ENCODE measurements around the gene KCNMB2. TPM values are rescaled to one million over a fixed set of nuclear protein-coding genes. Genes with fewer than 3 reads are reported as not detected.
A peak's percentile ranks its signal among the peaks of the same experiment; 100 is the strongest.

The KCNMB2 gene
- total RNA-seq, 1 experiment from 2014 or later, result not detected

GRCh38 chr3:178827285-178827856 lies 291.1 kb downstream of the KCNMB2 start:
- H3K4me3 Mint-ChIP-seq, result no peak overlapping the region
- H3K9me3 Mint-ChIP-seq, result peaks cover 3% of the 10 kb centered on the region; the same call in 1 of the 2 replicates
- H3K27ac Mint-ChIP-seq, result no peak overlapping the region
- H3K27me3 Mint-ChIP-seq (ENCODE audit: low read depth), result no peaks in the 10 kb centered on the region
- TF ChIP-seq E2F1 (CRISPR knock-in tag; IDR thresholded peaks at IDR 0.05) (no peak), SP1 (CRISPR knock-in tag; conservative IDR thresholded peaks at IDR 0.05) (no peak), GTF2I (CRISPR knock-in tag; conservative IDR thresholded peaks at IDR 0.05) (no peak)
- CTCF ChIA-PET, result no interaction called here
- POLR2A ChIA-PET, result no interaction called here
- DNase-seq (ENCODE audit: low spot score) (no peak), ATAC-seq (peak; percentile 33)
- H3K4me1 Mint-ChIP-seq, result peaks cover 33% of the 10 kb centered on the region
- no peaks in the 10 kb centered on the region for H3K36me3 Mint-ChIP-seq

DNA sequence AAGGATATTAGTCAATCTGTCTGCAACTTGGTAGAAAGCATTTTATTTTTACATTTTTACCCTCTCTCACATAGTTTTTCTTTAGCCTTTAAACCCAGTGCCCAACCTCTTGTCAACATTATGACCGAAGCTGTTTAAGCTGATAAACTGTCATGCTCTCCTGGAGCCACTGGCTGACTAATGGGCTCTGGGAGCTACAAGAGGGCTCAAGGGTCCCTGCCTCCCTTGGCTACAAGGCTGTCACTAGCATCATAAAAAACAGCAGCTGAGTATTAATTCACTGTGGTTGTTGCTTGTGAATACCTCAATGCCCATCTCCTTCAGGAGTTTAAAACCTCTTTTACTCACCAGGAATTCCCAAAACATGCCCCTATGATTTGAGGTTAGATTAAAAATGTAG lies 297.5 kb downstream of the KCNMB2 start:
- ChIA-PET POLR2A (no interaction called here), CTCF (interaction anchor here (1.1 kb wide), 1 partner anchor 13 kb away, joined by 3 read pairs; no protein-coding TSS in a partner anchor)
- H3K36me3 Mint-ChIP-seq, result no peaks in the 10 kb centered on the region; the same call in 1 of the 2 replicates
- H3K4me1 Mint-ChIP-seq, result no peaks in the 10 kb centered on the region
- TF ChIP-seq, protein P1, sequence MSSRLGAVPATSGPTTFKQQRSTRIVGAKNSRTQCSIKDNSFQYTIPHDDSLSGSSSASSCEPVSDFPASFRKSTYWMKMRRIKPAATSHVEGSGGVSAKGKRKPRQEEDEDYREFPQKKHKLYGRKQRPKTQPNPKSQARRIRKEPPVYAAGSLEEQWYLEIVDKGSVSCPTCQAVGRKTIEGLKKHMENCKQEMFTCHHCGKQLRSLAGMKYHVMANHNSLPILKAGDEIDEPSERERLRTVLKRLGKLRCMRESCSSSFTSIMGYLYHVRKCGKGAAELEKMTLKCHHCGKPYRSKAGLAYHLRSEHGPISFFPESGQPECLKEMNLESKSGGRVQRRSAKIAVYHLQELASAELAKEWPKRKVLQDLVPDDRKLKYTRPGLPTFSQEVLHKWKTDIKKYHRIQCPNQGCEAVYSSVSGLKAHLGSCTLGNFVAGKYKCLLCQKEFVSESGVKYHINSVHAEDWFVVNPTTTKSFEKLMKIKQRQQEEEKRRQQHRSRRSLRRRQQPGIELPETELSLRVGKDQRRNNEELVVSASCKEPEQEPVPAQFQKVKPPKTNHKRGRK (CRISPR knock-in tag; IDR thresholded peaks at IDR 0.05; ENCODE audit: borderline replicate concordance), result no peak
- no peak for DNase-seq (ENCODE audit: low spot score)
- H3K27ac Mint-ChIP-seq, result no peak overlapping the region
- H3K9me3 Mint-ChIP-seq, result peaks cover 3% of the 10 kb centered on the region; the same call in 1 of the 2 replicates
- no peaks in the 10 kb centered on the region for H3K27me3 Mint-ChIP-seq (ENCODE audit: low read depth)
- no peak for ATAC-seq
- H3K4me3 Mint-ChIP-seq, result no peak overlapping the region

GRCh38 chr3:178835033-178835432 lies 298.8 kb downstream of the KCNMB2 start:
- no peak overlapping the region for H3K4me3 Mint-ChIP-seq
- CTCF ChIA-PET, result no interaction called here
- no peak overlapping the region for H3K27ac Mint-ChIP-seq
- H3K4me1 Mint-ChIP-seq, result no peaks in the 10 kb centered on the region
- H3K27me3 Mint-ChIP-seq (ENCODE audit: low read depth), result no peaks in the 10 kb centered on the region
- ATAC-seq (no peak), DNase-seq (ENCODE audit: low spot score) (no peak)
- peaks cover 14% of the 10 kb centered on the region for H3K9me3 Mint-ChIP-seq
- POLR2A ChIA-PET, result no interaction called here
- H3K36me3 Mint-ChIP-seq, result peaks cover 10% of the 10 kb centered on the region
- TF ChIP-seq JAZF1 (CRISPR knock-in tag; IDR thresholded peaks at IDR 0.05) (no peak), TEAD4 (CRISPR knock-in tag; IDR thresholded peaks at IDR 0.05) (no peak), IRF2 (CRISPR knock-in tag; IDR thresholded peaks at IDR 0.05; ENCODE audit: borderline replicate concordance, low read depth) (no peak), SMAD3 (CRISPR knock-in tag; IDR thresholded peaks at IDR 0.05; ENCODE audit: borderline replicate concordance) (no peak), CTCF (IDR thresholded peaks at IDR 0.05) (no peak), HMGXB4 (CRISPR knock-in tag; IDR thresholded peaks at IDR 0.05) (no peak), FOXP4 (CRISPR knock-in tag; IDR thresholded peaks at IDR 0.05) (no peak), FOXP1 (CRISPR knock-in tag; IDR thresholded peaks at IDR 0.05; ENCODE audit: borderline replicate concordance) (no peak), ELF4 (CRISPR knock-in tag; IDR thresholded peaks at IDR 0.05; ENCODE audit: low read depth) (no peak), SOX15 (CRISPR knock-in tag; IDR thresholded peaks at IDR 0.05) (no peak)
- TF ChIP-seq, protein P1 (CRISPR knock-in tag; IDR thresholded peaks at IDR 0.05; ENCODE audit: borderline replicate concordance), result no peak
- TF ChIP-seq, protein P2, sequence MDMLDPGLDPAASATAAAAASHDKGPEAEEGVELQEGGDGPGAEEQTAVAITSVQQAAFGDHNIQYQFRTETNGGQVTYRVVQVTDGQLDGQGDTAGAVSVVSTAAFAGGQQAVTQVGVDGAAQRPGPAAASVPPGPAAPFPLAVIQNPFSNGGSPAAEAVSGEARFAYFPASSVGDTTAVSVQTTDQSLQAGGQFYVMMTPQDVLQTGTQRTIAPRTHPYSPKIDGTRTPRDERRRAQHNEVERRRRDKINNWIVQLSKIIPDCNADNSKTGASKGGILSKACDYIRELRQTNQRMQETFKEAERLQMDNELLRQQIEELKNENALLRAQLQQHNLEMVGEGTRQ (CRISPR knock-in tag; IDR thresholded peaks at IDR 0.05), result no peak
